ENCODE results near the gene SIRT3.

The SIRT3 gene

DNA sequence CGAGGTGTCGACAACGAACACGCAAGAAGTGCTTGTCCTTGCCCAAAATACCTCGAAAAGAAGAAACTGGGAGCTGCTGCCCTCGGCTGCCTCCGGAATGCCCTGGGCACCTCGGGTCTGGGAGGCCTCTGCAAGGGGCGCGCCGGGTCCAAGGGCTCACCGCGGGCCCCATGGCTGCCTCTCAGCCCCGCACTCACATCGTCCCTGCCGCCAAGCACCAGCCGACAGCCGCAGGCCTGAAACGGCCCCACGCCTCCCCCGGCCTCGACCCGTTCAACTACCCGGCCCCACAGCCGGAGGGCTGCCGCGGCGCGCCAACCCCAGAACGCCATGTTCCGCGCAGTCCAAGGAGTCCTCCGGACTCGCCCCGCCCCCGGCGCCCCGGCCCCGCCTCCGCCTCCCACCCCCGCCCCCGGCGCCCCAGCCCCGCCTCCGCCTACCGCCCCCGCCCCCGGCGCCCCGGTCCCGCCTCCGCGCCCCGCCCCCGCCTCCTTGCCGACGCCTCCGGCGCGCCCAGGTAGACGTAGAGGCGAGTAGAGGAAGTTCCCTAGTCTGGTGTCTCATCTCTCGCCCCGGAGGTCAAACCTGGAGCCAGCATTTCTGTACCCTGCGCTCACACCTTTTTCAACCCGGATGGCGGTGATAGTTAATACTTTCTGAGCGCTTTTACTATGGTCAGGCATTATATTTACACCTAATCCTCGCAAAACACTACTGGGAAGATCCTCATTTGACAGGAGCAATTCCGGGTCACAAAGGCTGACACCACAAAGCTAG lies at the start of gene SIRT3 (continued):
- TF ChIP-seq ZNF785 (tag by site-specific recombination; IDR thresholded peaks at IDR 0.05) (no peak), ZNF776 (tag by site-specific recombination; IDR thresholded peaks at IDR 0.05; ENCODE audit: borderline replicate concordance) (no peak), ZNF354C (tag by site-specific recombination; IDR thresholded peaks at IDR 0.05; ENCODE audit: borderline replicate concordance, low read depth) (no peak), ZSCAN30 (tag by site-specific recombination; IDR thresholded peaks at IDR 0.05) (no peak), ZNF302 (tag by site-specific recombination; IDR thresholded peaks at IDR 0.05; ENCODE audit: low read depth) (no peak), SALL2 (tag by site-specific recombination; IDR thresholded peaks at IDR 0.05; ENCODE audit: borderline replicate concordance) (no peak), TRIM28 (IDR thresholded peaks at IDR 0.05; ENCODE audit: borderline replicate concordance, low read length) (no peak), ZNF830 (tag by site-specific recombination; IDR thresholded peaks at IDR 0.05; ENCODE audit: low read depth) (no peak), ZNF350 (tag by site-specific recombination; IDR thresholded peaks at IDR 0.05) (no peak), ZFP41 (tag by site-specific recombination; IDR thresholded peaks at IDR 0.05; ENCODE audit: borderline replicate concordance) (no peak), ZNF146 (tag by site-specific recombination; IDR thresholded peaks at IDR 0.05) (no peak), ZNF549 (tag by site-specific recombination; IDR thresholded peaks at IDR 0.05) (no peak), KLF17 (tag by site-specific recombination; IDR thresholded peaks at IDR 0.05) (no peak), MZF1 (tag by site-specific recombination; IDR thresholded peaks at IDR 0.05; ENCODE audit: borderline replicate concordance) (no peak), ZNF777 (tag by site-specific recombination; IDR thresholded peaks at IDR 0.05; ENCODE audit: borderline replicate concordance) (no peak), ZNF248 (tag by site-specific recombination; IDR thresholded peaks at IDR 0.05) (no peak), MYNN (tag by site-specific recombination; IDR thresholded peaks at IDR 0.05; ENCODE audit: borderline replicate concordance) (no peak), ZNF580 (tag by site-specific recombination; IDR thresholded peaks at IDR 0.05) (no peak), ZNF157 (tag by site-specific recombination; IDR thresholded peaks at IDR 0.05) (no peak), ZNF521 (tag by site-specific recombination; IDR thresholded peaks at IDR 0.05) (no peak), ZNF670 (tag by site-specific recombination; IDR thresholded peaks at IDR 0.05; ENCODE audit: low read depth) (no peak), ZNF169 (tag by site-specific recombination; IDR thresholded peaks at IDR 0.05) (no peak), REPIN1 (tag by site-specific recombination; IDR thresholded peaks at IDR 0.05; ENCODE audit: low read depth) (no peak), ZBTB6 (tag by site-specific recombination; IDR thresholded peaks at IDR 0.05) (0 out of 2 replicates have a peak, but pooled peaks have one; percentile 14)
- TF ChIP-seq, protein P1, sequence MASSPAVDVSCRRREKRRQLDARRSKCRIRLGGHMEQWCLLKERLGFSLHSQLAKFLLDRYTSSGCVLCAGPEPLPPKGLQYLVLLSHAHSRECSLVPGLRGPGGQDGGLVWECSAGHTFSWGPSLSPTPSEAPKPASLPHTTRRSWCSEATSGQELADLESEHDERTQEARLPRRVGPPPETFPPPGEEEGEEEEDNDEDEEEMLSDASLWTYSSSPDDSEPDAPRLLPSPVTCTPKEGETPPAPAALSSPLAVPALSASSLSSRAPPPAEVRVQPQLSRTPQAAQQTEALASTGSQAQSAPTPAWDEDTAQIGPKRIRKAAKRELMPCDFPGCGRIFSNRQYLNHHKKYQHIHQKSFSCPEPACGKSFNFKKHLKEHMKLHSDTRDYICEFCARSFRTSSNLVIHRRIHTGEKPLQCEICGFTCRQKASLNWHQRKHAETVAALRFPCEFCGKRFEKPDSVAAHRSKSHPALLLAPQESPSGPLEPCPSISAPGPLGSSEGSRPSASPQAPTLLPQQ (tag by site-specific recombination; IDR thresholded peaks at IDR 0.05), result peak; percentile 42; the same call in 1 of the 2 replicates
- TF ChIP-seq, protein P2, sequence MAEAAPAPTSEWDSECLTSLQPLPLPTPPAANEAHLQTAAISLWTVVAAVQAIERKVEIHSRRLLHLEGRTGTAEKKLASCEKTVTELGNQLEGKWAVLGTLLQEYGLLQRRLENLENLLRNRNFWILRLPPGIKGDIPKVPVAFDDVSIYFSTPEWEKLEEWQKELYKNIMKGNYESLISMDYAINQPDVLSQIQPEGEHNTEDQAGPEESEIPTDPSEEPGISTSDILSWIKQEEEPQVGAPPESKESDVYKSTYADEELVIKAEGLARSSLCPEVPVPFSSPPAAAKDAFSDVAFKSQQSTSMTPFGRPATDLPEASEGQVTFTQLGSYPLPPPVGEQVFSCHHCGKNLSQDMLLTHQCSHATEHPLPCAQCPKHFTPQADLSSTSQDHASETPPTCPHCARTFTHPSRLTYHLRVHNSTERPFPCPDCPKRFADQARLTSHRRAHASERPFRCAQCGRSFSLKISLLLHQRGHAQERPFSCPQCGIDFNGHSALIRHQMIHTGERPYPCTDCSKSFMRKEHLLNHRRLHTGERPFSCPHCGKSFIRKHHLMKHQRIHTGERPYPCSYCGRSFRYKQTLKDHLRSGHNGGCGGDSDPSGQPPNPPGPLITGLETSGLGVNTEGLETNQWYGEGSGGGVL (tag by site-specific recombination; IDR thresholded peaks at IDR 0.05), result no peak
- TF ChIP-seq, protein P3, sequence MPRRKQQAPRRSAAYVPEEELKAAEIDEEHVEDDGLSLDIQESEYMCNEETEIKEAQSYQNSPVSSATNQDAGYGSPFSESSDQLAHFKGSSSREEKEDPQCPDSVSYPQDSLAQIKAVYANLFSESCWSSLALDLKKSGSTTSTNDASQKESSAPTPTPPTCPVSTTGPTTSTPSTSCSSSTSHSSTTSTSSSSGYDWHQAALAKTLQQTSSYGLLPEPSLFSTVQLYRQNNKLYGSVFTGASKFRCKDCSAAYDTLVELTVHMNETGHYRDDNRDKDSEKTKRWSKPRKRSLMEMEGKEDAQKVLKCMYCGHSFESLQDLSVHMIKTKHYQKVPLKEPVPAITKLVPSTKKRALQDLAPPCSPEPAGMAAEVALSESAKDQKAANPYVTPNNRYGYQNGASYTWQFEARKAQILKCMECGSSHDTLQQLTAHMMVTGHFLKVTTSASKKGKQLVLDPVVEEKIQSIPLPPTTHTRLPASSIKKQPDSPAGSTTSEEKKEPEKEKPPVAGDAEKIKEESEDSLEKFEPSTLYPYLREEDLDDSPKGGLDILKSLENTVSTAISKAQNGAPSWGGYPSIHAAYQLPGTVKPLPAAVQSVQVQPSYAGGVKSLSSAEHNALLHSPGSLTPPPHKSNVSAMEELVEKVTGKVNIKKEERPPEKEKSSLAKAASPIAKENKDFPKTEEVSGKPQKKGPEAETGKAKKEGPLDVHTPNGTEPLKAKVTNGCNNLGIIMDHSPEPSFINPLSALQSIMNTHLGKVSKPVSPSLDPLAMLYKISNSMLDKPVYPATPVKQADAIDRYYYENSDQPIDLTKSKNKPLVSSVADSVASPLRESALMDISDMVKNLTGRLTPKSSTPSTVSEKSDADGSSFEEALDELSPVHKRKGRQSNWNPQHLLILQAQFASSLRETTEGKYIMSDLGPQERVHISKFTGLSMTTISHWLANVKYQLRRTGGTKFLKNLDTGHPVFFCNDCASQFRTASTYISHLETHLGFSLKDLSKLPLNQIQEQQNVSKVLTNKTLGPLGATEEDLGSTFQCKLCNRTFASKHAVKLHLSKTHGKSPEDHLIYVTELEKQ (tag by site-specific recombination; IDR thresholded peaks at IDR 0.05; ENCODE audit: borderline replicate concordance), result no peak
- TF ChIP-seq, protein P4, sequence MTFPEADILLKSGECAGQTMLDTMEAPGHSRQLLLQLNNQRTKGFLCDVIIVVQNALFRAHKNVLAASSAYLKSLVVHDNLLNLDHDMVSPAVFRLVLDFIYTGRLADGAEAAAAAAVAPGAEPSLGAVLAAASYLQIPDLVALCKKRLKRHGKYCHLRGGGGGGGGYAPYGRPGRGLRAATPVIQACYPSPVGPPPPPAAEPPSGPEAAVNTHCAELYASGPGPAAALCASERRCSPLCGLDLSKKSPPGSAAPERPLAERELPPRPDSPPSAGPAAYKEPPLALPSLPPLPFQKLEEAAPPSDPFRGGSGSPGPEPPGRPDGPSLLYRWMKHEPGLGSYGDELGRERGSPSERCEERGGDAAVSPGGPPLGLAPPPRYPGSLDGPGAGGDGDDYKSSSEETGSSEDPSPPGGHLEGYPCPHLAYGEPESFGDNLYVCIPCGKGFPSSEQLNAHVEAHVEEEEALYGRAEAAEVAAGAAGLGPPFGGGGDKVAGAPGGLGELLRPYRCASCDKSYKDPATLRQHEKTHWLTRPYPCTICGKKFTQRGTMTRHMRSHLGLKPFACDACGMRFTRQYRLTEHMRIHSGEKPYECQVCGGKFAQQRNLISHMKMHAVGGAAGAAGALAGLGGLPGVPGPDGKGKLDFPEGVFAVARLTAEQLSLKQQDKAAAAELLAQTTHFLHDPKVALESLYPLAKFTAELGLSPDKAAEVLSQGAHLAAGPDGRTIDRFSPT (tag by site-specific recombination; IDR thresholded peaks at IDR 0.05), result no peak
